KOPT-K1 (cell line): ENCODE data around the gene PRPF19.
A peak's percentile ranks its signal among the peaks of the same experiment; 100 is the strongest.

Experiments used
- H3K27ac ChIP-seq: fragments of 200-600 bp; sonication (generic); 2 replicates; pipeline ENCODE4 v1.5.1; 2016; ENCODE audit warnings: antibody characterized with exemption, mild to moderate bottlenecking, low read depth, low read length; ENCODE audit not compliant: poor library complexity, severe bottlenecking
- H3K36me3 ChIP-seq: fragments of 200-600 bp; sonication (generic); 2 replicates; pipeline ENCODE4 v1.5.1; 2017; ENCODE audit warnings: antibody characterized with exemption, mild to moderate bottlenecking, low read length, moderate library complexity; ENCODE audit not compliant: insufficient read depth
- H3K9me3 ChIP-seq: fragments of 200-600 bp; sonication (generic); 2 replicates; pipeline ENCODE4 v1.5.1; 2017; ENCODE audit warnings: antibody characterized with exemption, low read length, mild to moderate bottlenecking; ENCODE audit not compliant: insufficient read depth, poor library complexity, severe bottlenecking

The PRPF19 gene

GRCh38 chr11:60848714-60849151 lies 57.7 kb downstream of the PRPF19 start:
- Histone ChIP-seq H3K9me3 (no peaks in the 10 kb centered on the region), H3K36me3 (peaks cover 82% of the 10 kb centered on the region), H3K27ac (no peak overlapping the region)

- Histone ChIP-seq H3K27ac (no peak overlapping the region), H3K36me3 (peaks cover 77% of the 10 kb centered on the region), H3K9me3 (no peaks in the 10 kb centered on the region)
These were observed 58.5 kb downstream of the PRPF19 start for GRCh38 chr11:60847896-60848295.

- H3K9me3 ChIP-seq, result no peaks in the 10 kb centered on the region
- no peak overlapping the region for H3K27ac ChIP-seq
- H3K36me3 ChIP-seq, result peaks cover 75% of the 10 kb centered on the region
These were observed 59.1 kb downstream of the PRPF19 start for GRCh38 chr11:60847281-60847680.

- Histone ChIP-seq H3K9me3 (no peaks in the 10 kb centered on the region), H3K27ac (no peak overlapping the region), H3K36me3 (peaks cover 56% of the 10 kb centered on the region)
These were observed 61.0 kb downstream of the PRPF19 start for GRCh38 chr11:60845338-60845737.

- H3K36me3 ChIP-seq, result peaks cover 51% of the 10 kb centered on the region
These were observed 61.5 kb downstream of the PRPF19 start for GRCh38 chr11:60844870-60845221.

GRCh38 chr11:60844045-60844869 lies 62.1 kb downstream of the PRPF19 start:
- H3K27ac ChIP-seq, result peak overlapping the region; percentile 77
- peaks cover 45% of the 10 kb centered on the region for H3K36me3 ChIP-seq
- no peaks in the 10 kb centered on the region for H3K9me3 ChIP-seq

More at GRCh38 chr11:60844870-60845221, 61.5 kb downstream of the PRPF19 start:
- H3K9me3 ChIP-seq, result no peaks in the 10 kb centered on the region
- no peak overlapping the region for H3K27ac ChIP-seq

- H3K9me3 ChIP-seq, result no peaks in the 10 kb centered on the region
- peak overlapping the region; percentile 77 for H3K27ac ChIP-seq
- H3K36me3 ChIP-seq, result peaks cover 32% of the 10 kb centered on the region
These were observed 63.5 kb downstream of the PRPF19 start for GRCh38 chr11:60842668-60843600.

GRCh38 chr11:60841797-60842667 lies 64.4 kb downstream of the PRPF19 start, which contains the start of gene CCDC86:
Gene CCDC86, plus strand, starts transcription at chr11:60842113. Its CDS starts 12 bp downstream, at chr11:60842125.
- peak within 1 kb of the TSS; percentile 77 for H3K27ac ChIP-seq
- no peaks in the 10 kb centered on the region for H3K9me3 ChIP-seq

More at GRCh38 chr11:60841797-60842667, 64.4 kb downstream of the PRPF19 start, which contains the start of gene CCDC86:
- H3K36me3 ChIP-seq, result peaks cover 23% of the 10 kb centered on the region
